Mucosa of gallbladder (tissue), 1 donor: Measurements from ENCODE around the gene SIX5. TPM values are rescaled to one million over a fixed set of nuclear protein-coding genes. Genes with fewer than 3 reads are reported as not detected.
"Not testable (repeated sequence)": the region's sequence is repeated elsewhere in the genome, so short reads cannot be mapped to it uniquely, and the experiment has no call there.

ENCODE experiments used
- DNase-seq: peaks from one replicate; pipeline ENCODE4 v3.0.0-alpha.2; 2020; ENCODE audit warnings: low spot score
- total RNA-seq: library from RNA; stranded (reverse); gene quantifications from one replicate; pipeline ENCODE4 v1.2.1, GENCODE V29; 2021
- donor health status: DM: no; HTN: no; CAD: no.

Gene SIX5
- total RNA-seq, 1 donor from 2014 or later, result 29.6 TPM

- no peak for DNase-seq
Observed at GRCh38 chr19:45754323-45754722, 14.7 kb downstream of the SIX5 start.

- no peak for DNase-seq
Observed at GRCh38 chr19:45753548-45753947, 15.5 kb downstream of the SIX5 start.

GRCh38 chr19:45752639-45753038 lies 16.4 kb downstream of the SIX5 start:
- DNase-seq, result no peak

GRCh38 chr19:45751483-45751882 lies 17.6 kb downstream of the SIX5 start:
- DNase-seq, result not testable (repeated sequence)

- no peak for DNase-seq
Observed at GRCh38 chr19:45747513-45747912, 21.5 kb downstream of the SIX5 start.

DNA sequence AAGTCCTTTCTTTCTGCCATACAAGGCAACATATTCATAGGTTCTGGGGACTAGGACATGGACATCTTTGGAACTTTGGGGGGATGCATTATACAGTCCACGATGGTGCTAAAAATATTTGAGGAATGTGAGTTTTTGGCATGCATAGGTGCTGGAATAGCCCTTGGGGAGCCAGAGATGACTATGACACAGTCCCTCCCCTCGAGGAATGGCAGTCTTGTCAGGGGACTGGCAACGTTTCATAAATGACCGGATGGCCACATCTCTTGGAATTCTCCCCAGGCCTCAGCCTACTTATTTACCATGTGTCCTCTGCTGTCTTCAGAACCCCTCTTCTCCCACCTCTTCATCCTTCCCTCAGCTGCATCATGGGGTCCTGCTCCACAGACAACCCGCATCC lies 22.2 kb downstream of the SIX5 start:
- DNase-seq, result no peak

DNA sequence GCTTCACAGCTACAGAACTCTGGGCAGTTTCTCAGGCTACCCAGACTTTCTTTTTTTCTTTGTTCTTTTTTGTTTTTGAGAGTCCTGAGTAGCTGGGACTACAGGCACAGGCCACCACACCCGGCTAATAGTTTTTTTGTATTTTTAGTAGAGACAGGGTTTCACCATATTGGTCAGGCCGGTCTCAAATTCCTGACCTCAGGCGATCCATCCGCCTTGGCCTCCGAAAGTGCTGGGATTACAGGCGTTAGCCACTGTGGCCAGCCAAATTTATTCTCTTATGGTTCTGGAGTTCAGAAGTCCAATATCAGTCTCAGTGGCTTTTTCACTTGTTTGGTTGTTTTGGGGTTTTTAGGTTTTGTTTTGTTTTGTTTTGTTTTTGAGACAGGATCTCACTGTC lies 23.4 kb downstream of the SIX5 start:
- no peak for DNase-seq

DNA sequence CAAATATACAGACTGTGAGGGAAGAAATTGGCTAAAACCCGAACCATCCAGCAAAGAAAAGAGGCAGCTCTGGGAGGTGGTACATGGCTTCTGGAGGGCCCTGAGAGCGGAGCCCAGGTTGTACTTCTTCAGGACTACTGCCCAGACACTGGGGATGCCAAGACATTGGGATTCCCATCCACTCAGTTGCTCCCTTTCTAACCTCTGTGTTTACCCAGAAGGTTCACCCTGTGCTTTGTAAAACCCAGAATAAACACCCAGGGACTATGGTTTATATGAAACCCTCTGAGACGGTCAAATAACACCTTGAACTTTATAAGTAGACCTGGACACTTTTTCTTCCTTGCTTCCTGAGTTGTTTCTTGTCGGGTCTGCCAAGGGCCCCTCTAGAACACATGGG lies 26.1 kb downstream of the SIX5 start:
- no peak for DNase-seq

- DNase-seq, result no peak
Observed at GRCh38 chr19:45739498-45740439, 29.3 kb downstream of the SIX5 start.

GRCh38 chr19:45733160-45733810 lies 35.8 kb downstream of the SIX5 start, which contains the start of gene MEIOSIN:
TSS of gene MEIOSIN (plus strand) at chr19:45733439. CDS start at chr19:45735377, 1,938 bp downstream.
- DNase-seq, result no peak

DNA sequence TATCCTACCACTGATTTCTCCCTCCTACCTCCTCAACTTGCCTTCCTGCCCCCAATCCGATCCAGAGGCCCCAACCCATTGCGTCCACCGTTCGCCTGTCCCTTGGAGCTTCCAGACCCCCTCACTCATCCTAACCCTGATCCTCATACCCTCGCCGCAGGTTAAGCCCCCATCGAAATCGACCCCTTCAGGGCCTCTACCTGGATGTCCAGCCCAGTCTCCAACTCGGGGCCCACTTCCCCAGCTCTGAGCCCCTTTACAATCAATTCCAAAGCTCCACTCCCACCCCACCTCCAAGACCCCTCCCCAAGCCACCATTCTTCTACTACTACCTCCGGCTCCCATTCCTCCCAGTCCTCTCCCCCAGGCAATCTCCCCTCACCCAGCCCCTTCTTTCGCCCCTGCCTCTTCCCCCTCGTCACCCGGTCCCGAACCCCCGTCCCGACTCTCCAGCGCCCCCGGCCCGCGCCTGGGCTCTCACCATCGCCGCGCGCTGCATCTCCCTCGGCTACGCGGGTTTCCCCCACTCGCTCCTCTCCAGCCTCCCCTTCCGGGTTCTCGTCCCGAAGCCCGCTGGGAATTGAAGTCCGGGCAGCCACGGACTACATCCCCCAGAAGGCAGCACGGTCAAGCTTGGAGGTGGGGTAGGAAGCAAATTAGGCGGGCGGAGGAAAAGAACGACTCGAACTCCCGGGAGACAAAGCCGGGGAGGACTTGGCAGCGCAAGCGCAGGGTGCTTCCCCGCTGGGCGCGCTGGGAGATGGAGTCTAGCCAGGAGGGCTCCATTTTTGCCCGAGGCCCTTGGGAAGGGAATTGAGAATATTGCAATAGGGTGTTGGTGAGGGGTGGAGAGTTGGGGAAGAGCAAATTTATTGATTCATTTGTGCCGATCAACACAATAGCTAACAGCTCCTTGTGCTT lies 38.4 kb downstream of the SIX5 start, which contains the start of gene FBXO46:
Gene FBXO46, minus strand, starts transcription at position 529 of the 921 bp plus-strand sequence. CDS start 17,401 bp downstream, outside the sequence.
- peak; percentile 97 for DNase-seq

GRCh38 chr19:45729800-45730290 lies 39.2 kb downstream of the SIX5 start:
- no peak for DNase-seq

DNA sequence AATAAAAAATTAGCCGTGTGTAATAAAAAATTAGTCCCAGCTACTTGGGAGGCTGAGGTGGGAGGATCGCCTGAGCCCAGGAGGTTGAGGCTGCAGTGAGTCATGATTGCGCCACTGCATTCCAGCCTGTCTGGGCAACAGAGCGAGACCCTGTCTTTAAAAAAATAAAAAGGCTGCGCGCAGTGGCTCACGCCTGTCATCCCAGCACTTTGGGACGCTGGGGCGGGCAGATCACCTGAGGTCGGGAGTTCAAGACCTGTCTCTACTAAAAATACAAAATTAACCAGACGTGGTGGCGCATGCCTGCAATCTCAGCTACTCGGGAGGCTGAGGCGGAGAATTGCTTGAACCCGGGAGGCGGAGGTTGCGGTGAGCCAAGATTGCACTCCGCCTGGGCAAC lies 40.4 kb downstream of the SIX5 start:
- not testable (repeated sequence) for DNase-seq

GRCh38 chr19:45720065-45720464 lies 49.0 kb downstream of the SIX5 start:
- not testable (repeated sequence) for DNase-seq

DNA sequence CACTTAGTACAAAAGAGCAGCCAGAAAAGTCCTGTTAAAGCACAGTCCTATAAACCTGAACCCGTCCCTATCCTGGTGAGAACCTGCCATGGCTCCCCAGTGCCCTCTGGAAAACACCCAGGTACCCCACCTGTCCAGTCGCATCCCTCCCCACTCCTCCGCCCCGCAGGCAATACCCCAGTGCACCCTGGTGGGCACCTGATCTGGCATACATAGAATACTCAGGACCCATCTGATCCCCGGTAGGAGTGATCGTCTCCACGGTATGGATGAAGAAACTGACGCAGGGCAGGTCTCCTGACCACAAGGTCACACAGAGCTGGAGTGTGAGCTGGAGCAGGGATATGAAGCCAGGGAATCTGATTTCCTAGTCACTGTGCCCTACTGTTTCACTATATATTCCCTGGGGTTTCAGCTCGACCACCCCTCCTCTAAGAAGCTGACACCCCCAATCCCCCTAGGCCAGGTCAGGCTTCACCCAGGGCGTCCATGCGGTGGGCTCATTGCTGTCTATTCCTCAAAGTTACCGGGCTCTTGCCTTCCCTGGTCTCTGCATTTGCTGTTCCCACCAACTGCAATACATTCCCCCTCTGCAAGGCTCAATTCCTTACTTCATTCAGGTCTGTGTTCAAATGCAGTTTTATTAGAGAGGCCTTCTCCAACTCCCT lies 50.9 kb downstream of the SIX5 start:
- no peak for DNase-seq

- DNase-seq, result peak; percentile 98
Observed at GRCh38 chr19:45717131-45717982, 51.7 kb downstream of the SIX5 start.

- DNase-seq, result peak; percentile 26
Observed at GRCh38 chr19:45716359-45717130, 52.5 kb downstream of the SIX5 start.

DNA sequence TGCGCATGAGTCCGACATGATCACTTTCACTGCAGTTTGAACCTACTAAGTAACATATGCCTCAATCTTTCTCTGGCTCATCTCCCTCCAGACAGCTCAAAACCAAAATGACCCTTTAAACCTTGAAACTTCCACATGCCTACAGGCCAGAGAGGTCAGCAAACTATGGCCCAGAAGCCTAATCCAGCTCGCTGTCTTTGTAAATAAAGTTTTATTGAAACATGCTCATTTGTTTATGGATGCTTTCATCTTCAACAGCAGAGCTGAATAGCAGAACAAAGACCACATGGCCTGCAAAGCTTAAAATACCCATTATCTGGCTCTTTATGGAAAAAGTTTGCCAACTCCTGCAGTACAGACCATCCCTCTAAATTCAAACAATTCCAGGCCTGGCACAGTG lies 53.9 kb downstream of the SIX5 start:
- DNase-seq, result no peak
